IPS-NIHi7 (cell line): Measurements from ENCODE around the gene SLC27A5.
A peak's percentile ranks its signal among the peaks of the same experiment; 100 is the strongest.
"Not testable (repeated sequence)": the region's sequence is repeated elsewhere in the genome, so short reads cannot be mapped to it uniquely, and the experiment has no call there.

ENCODE experiments used
- DNase-seq: peaks from one replicate; pipeline ENCODE4 v3.0.0; 2012; ENCODE audit warnings: mixed read lengths; ENCODE audit errors: extremely low spot score

The SLC27A5 gene

DNA sequence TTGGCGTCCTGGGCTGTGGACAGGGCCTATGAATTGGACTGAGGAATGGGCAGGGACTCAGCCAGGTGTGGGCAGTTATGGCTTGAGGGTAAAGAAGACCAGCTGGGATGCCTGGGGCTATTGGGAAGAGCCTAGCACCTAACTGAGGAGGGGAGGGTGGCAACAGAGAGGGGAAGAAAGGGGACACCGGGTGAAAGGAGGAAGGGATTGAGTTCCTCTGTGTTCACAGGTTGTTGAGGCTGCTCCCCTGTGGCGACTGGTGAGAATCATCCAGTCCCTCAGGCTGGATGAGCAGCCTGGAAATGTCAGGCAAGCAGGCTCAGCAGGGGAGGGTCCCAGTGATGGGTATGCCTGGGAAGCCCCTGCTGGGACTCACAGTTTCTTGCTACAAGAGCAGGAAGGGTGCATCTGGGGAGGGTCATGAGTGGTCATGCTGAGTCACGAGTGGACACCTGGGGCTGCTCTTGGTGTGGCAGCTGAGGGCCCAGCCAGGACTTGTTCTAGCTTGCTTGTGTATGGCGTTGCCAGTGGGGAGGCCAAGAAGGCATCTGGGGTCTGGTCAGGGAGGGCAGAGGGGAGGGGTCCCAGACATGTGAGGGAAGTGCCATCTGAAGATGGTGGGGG lies 43.5 kb downstream of the SLC27A5 start:
- no peak for DNase-seq

DNA sequence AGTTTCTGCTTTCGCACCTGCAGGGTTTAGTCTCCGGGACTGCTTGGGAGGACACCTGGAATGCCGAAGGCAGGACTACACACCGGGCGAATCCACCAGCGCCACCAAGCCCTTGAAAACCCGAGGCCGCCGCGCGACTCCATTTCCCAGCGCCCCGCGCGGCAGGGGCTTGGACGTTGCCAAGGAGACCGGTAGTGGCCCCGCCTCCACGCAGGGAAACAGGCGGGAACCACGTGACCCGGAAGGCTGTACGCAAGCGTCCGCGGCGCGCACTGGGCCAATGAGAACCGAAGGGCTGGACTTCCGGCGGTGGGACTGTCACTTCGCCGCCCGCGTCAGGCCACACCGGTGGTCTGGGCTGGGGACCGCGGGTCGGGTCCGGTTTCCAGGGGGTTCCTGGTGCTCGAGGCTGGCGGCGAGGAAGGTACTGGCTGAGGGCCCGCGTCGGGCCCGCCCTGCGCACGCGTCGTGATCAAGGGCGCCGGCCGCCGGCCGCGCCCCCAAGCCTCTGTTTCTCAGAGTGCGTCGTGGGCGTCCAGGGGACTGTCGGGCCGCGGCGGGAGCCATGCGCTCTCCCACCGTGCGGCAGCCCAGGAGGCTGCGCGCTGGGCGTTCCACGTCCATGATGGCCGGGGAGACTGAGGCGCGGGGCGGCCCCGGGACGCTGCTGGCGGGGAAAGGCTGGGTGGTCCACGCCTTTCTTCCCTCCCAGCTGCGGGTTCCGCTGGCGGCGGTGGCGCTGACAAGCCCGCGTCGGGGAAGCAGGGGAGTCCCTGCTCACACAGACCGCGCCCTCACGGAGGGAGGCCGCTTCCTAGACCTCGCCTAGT lies 44.8 kb downstream of the SLC27A5 start, which contains the start of gene ZNF324:
ZNF324 (plus strand) TSS at position 321 of the 830 bp plus-strand sequence. CDS start 2,106 bp downstream, outside the sequence.
- peak; percentile 99 for DNase-seq

GRCh38 chr19:58466089-58466759 lies 45.6 kb downstream of the SLC27A5 start:
- DNase-seq, result no peak

- no peak for DNase-seq
Observed at GRCh38 chr19:58460039-58460438, 51.8 kb downstream of the SLC27A5 start.

DNA sequence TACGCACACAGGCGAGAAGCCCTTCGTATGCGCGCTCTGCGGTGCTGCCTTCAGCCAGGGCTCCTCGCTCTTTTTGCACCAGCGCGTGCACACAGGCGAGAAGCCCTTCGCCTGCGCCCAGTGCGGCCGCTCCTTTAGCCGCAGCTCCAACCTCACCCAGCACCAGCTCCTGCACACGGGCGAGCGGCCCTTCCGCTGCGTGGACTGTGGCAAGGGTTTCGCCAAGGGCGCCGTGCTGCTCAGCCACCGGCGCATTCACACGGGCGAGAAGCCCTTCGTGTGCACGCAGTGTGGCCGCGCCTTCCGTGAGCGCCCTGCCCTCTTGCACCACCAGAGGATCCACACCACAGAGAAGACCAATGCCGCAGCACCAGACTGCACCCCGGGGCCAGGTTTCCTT lies 55.7 kb downstream of the SLC27A5 start:
- no peak for DNase-seq

- DNase-seq, result no peak
Observed at GRCh38 chr19:58455306-58455705, 56.5 kb downstream of the SLC27A5 start.

GRCh38 chr19:58453743-58454142 lies 58.0 kb downstream of the SLC27A5 start:
- no peak for DNase-seq

GRCh38 chr19:58451358-58452101 lies 60.3 kb downstream of the SLC27A5 start, which contains the start of gene ZNF324B:
Gene ZNF324B (plus strand): TSS chr19:58451622. CDS start chr19:58453702, 2,080 bp downstream.
- DNase-seq, result peak; percentile 100

GRCh38 chr19:58450856-58451357 lies 60.9 kb downstream of the SLC27A5 start:
- DNase-seq, result no peak

DNA sequence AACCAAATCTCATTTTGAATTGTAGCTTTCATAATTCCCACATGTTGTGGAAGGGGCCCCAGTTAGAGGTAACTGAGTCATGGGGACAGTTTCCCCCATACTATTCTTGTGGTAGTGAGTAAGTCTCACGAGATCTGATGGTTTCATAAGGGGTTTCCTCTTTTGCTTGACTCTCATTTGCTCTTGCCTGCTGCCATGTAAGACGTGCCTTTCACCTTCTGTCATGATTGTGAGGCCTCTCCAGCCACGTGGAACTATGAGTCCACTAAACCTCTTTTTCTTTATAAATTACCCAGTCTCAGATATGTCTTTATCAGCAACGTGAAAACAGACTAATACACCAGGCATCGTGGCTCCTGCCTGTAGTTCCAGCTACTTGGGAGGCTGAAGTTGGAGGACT lies 61.8 kb downstream of the SLC27A5 start:
- DNase-seq, result not testable (repeated sequence)

DNA sequence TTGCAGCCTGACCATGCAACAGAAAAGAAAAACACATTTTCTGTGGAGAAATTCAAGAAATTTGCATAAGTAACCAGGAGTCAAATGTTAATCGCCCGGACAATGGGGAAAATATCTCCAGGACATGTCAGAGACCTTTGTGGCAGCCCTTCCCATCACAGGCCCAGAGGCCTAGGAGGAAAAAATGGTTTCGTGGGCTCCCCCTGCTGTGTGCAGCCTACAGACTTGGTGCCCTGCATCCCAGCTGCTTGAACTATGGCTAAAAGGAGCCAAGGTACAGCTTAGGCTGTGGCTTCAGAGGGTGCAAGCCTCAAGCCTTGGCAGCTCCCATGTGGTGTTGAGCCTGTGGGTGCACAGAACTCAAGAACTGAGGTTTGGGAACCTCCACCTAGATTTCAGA lies 62.9 kb downstream of the SLC27A5 start:
- DNase-seq, result not testable (repeated sequence)
